Activated CD4-positive, alpha-beta T cell treated with anti-CD3 and anti-CD28 coated beads for 24 hours (primary cell): ENCODE data around the gene APOL1.

Experiments
- DNase-seq, 2 donors: peaks; one replicate each; pipeline ENCODE4 v3.0.0-alpha.2; 2020; ENCODE audit warnings: low read depth in 2 of 2

The APOL1 gene

GRCh38 chr22:36291831-36292740 lies 39.2 kb downstream of the APOL1 start:
- DNase-seq = no peak

GRCh38 chr22:36292823-36293530 lies 40.0 kb downstream of the APOL1 start:
- DNase-seq = no peak

- no peak for DNase-seq
Measured at GRCh38 chr22:36293606-36294292, 40.8 kb downstream of the APOL1 start.

GRCh38 chr22:36294293-36294620 lies 41.3 kb downstream of the APOL1 start:
- no peak for DNase-seq

- DNase-seq = no peak
Measured at GRCh38 chr22:36294801-36295200, 41.9 kb downstream of the APOL1 start.

GRCh38 chr22:36295247-36295646 lies 42.3 kb downstream of the APOL1 start:
- DNase-seq = no peak

GRCh38 chr22:36296690-36297089 lies 43.8 kb downstream of the APOL1 start:
- no peak for DNase-seq

GRCh38 chr22:36297568-36297967 lies 44.6 kb downstream of the APOL1 start:
- no peak for DNase-seq

- DNase-seq = no peak
Measured at GRCh38 chr22:36298118-36298517, 45.2 kb downstream of the APOL1 start.

- DNase-seq = no peak
Measured at GRCh38 chr22:36298601-36299000, 45.7 kb downstream of the APOL1 start.

GRCh38 chr22:36299295-36299694 lies 46.4 kb downstream of the APOL1 start:
- DNase-seq = no peak

- DNase-seq = no peak
Measured at GRCh38 chr22:36299911-36300310, 47.0 kb downstream of the APOL1 start.

- DNase-seq = no peak
Measured at GRCh38 chr22:36300396-36301212, 47.7 kb downstream of the APOL1 start.

GRCh38 chr22:36301384-36301828 lies 48.5 kb downstream of the APOL1 start:
- peak; percentile 76 to 80 for DNase-seq

GRCh38 chr22:36301851-36302250 lies 48.9 kb downstream of the APOL1 start:
- no peak for DNase-seq

GRCh38 chr22:36302439-36303114 lies 49.6 kb downstream of the APOL1 start:
- DNase-seq = no peak

- DNase-seq = no peak
Measured at GRCh38 chr22:36303115-36303467, 50.2 kb downstream of the APOL1 start.

GRCh38 chr22:36303874-36304273 lies 50.9 kb downstream of the APOL1 start:
- DNase-seq = no peak

- no peak for DNase-seq
Measured at GRCh38 chr22:36304429-36304828, 51.5 kb downstream of the APOL1 start.

- DNase-seq = no peak
Measured at GRCh38 chr22:36305813-36306212, 52.9 kb downstream of the APOL1 start.

- DNase-seq = no peak
Measured at GRCh38 chr22:36306227-36306626, 53.3 kb downstream of the APOL1 start.
